Measurements from ENCODE around the gene GADD45A. TPM values are rescaled to one million over a fixed set of nuclear protein-coding genes. Genes with fewer than 3 reads are reported as not detected.
A peak's percentile ranks its signal among the peaks of the same experiment; 100 is the strongest.

GADD45A gene
- total and polyA plus RNA-seq, 9 of the 15 experiments (the other 6 are each of a cell fraction or from before 2014, with no cell fraction given), result 21.3 to 156 (median 62.1) TPM

DNA sequence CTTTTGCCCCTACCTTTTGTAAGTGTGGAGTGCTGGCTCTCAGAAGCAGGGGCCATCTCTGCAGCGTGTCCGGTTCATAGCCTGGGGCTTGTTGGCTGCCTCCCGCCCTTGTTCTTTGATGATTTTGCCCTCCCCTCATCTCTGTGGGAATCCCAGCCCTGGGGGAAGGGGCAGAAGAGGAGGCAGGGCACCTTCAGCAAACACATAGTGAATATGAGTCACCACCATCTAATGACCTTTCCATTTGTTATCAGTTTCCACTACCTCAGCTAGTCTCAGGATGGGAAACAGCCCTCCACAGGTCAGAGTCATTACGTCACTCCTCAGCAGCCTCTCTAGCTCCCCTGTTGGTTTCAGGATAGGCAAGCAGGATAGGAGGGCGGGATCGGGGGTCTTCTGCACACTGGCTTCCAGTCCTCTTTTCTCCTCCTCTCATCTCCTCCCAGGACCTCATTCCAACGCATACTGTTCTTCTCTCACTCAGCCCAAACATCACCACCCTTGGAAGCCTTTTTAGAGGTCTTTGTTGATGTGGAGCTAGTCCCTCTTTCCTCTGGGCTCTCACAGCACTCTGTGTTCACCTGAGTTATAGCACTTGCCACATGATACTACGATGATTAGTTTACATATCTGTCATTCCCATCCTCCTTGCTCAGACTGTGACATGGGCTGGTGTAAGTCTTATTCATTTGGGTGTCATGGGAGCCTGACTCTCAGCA, 15.8 kb downstream of the GADD45A start (continued):
- 0 out of 2 replicates have a peak, but pooled peaks have one; percentile 57 for TF ChIP-seq TCF7 (IDR thresholded peaks at IDR 0.05; ENCODE audit: borderline replicate concordance)
- peak; percentile 91 for TF ChIP-seq SMARCE1 (IDR thresholded peaks at IDR 0.05)
- TF ChIP-seq BACH1 (tag; IDR thresholded peaks at IDR 0.05), result 0 out of 2 replicates have a peak, but pooled peaks have one; percentile 61
- peak; percentile 67; the same call in 1 of the 2 replicates for TF ChIP-seq NCOA1 (IDR thresholded peaks at IDR 0.05; ENCODE audit: low read depth)
- TF ChIP-seq, protein P1, sequence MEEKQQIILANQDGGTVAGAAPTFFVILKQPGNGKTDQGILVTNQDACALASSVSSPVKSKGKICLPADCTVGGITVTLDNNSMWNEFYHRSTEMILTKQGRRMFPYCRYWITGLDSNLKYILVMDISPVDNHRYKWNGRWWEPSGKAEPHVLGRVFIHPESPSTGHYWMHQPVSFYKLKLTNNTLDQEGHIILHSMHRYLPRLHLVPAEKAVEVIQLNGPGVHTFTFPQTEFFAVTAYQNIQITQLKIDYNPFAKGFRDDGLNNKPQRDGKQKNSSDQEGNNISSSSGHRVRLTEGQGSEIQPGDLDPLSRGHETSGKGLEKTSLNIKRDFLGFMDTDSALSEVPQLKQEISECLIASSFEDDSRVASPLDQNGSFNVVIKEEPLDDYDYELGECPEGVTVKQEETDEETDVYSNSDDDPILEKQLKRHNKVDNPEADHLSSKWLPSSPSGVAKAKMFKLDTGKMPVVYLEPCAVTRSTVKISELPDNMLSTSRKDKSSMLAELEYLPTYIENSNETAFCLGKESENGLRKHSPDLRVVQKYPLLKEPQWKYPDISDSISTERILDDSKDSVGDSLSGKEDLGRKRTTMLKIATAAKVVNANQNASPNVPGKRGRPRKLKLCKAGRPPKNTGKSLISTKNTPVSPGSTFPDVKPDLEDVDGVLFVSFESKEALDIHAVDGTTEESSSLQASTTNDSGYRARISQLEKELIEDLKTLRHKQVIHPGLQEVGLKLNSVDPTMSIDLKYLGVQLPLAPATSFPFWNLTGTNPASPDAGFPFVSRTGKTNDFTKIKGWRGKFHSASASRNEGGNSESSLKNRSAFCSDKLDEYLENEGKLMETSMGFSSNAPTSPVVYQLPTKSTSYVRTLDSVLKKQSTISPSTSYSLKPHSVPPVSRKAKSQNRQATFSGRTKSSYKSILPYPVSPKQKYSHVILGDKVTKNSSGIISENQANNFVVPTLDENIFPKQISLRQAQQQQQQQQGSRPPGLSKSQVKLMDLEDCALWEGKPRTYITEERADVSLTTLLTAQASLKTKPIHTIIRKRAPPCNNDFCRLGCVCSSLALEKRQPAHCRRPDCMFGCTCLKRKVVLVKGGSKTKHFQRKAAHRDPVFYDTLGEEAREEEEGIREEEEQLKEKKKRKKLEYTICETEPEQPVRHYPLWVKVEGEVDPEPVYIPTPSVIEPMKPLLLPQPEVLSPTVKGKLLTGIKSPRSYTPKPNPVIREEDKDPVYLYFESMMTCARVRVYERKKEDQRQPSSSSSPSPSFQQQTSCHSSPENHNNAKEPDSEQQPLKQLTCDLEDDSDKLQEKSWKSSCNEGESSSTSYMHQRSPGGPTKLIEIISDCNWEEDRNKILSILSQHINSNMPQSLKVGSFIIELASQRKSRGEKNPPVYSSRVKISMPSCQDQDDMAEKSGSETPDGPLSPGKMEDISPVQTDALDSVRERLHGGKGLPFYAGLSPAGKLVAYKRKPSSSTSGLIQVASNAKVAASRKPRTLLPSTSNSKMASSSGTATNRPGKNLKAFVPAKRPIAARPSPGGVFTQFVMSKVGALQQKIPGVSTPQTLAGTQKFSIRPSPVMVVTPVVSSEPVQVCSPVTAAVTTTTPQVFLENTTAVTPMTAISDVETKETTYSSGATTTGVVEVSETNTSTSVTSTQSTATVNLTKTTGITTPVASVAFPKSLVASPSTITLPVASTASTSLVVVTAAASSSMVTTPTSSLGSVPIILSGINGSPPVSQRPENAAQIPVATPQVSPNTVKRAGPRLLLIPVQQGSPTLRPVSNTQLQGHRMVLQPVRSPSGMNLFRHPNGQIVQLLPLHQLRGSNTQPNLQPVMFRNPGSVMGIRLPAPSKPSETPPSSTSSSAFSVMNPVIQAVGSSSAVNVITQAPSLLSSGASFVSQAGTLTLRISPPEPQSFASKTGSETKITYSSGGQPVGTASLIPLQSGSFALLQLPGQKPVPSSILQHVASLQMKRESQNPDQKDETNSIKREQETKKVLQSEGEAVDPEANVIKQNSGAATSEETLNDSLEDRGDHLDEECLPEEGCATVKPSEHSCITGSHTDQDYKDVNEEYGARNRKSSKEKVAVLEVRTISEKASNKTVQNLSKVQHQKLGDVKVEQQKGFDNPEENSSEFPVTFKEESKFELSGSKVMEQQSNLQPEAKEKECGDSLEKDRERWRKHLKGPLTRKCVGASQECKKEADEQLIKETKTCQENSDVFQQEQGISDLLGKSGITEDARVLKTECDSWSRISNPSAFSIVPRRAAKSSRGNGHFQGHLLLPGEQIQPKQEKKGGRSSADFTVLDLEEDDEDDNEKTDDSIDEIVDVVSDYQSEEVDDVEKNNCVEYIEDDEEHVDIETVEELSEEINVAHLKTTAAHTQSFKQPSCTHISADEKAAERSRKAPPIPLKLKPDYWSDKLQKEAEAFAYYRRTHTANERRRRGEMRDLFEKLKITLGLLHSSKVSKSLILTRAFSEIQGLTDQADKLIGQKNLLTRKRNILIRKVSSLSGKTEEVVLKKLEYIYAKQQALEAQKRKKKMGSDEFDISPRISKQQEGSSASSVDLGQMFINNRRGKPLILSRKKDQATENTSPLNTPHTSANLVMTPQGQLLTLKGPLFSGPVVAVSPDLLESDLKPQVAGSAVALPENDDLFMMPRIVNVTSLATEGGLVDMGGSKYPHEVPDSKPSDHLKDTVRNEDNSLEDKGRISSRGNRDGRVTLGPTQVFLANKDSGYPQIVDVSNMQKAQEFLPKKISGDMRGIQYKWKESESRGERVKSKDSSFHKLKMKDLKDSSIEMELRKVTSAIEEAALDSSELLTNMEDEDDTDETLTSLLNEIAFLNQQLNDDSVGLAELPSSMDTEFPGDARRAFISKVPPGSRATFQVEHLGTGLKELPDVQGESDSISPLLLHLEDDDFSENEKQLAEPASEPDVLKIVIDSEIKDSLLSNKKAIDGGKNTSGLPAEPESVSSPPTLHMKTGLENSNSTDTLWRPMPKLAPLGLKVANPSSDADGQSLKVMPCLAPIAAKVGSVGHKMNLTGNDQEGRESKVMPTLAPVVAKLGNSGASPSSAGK (IDR thresholded peaks at IDR 0.05), result peak; percentile 28; the same call in 1 of the 2 replicates
- TF ChIP-seq SMAD1 (IDR thresholded peaks at IDR 0.05; ENCODE audit: low read depth, low read length, partially characterized antibody), result no peak
- no peak for TF ChIP-seq TAF15 (IDR thresholded peaks at IDR 0.05; ENCODE audit: low read depth, low read length)
- TF ChIP-seq EZH2 (IDR thresholded peaks at IDR 0.05; ENCODE audit: borderline replicate concordance, low read depth, low read length), result no peak
- TF ChIP-seq, protein P2, sequence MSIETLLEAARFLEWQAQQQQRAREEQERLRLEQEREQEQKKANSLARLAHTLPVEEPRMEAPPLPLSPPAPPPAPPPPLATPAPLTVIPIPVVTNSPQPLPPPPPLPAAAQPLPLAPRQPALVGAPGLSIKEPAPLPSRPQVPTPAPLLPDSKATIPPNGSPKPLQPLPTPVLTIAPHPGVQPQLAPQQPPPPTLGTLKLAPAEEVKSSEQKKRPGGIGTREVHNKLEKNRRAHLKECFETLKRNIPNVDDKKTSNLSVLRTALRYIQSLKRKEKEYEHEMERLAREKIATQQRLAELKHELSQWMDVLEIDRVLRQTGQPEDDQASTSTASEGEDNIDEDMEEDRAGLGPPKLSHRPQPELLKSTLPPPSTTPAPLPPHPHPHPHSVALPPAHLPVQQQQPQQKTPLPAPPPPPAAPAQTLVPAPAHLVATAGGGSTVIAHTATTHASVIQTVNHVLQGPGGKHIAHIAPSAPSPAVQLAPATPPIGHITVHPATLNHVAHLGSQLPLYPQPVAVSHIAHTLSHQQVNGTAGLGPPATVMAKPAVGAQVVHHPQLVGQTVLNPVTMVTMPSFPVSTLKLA (conservative IDR thresholded peaks at IDR 0.05), result peak in 1 of 2 experiments; percentile 30; a peak in 1 of 4 replicates
- TF ChIP-seq JUND (IDR thresholded peaks at IDR 0.05; ENCODE audit: borderline replicate concordance, low read depth, low read length), result peak; percentile 98
- peak; percentile 99 for TF ChIP-seq JUND (tag; IDR thresholded peaks at IDR 0.05; ENCODE audit: borderline replicate concordance, low read depth, low read length)
- peak; percentile 66 for TF ChIP-seq CBFA2T3 (IDR thresholded peaks at IDR 0.05)
- TF ChIP-seq TSC22D4 (tag; IDR thresholded peaks at IDR 0.05), result no peak
- peak in 1 of 2 experiments; percentile 90; a peak in 2 of 4 replicates for TF ChIP-seq RCOR1 (IDR thresholded peaks at IDR 0.05; ENCODE audit: borderline replicate concordance in 1 of 2, low read depth in 2 of 2, low read length in 2 of 2)
- peak; percentile 57; the same call in 1 of the 2 replicates for TF ChIP-seq GATAD2A (IDR thresholded peaks at IDR 0.05)
